ENCODE results near the gene ZNF765.

Gene ZNF765

GRCh38 chr19:53374288-53374687, 20.7 kb upstream of the ZNF765 start:
- Histone ChIP-seq H3K4me3 (ENCODE audit: insufficient read depth, low read length, poor library complexity, severe bottlenecking) (no peak overlapping the region), H3K9me2 (replicated peaks; ENCODE audit: insufficient read depth, low read length) (no peaks in the 10 kb centered on the region), H4K20me1 (ENCODE audit: low read depth, low read length) (no peaks in the 10 kb centered on the region), H3K9me3 (ENCODE audit: insufficient read depth, low read length) (no peaks in the 10 kb centered on the region), H3K79me2 (ENCODE audit: insufficient read depth, low read length) (peaks cover 13% of the 10 kb centered on the region; the same call in 1 of the 2 replicates), H3F3A (ENCODE audit: insufficient read depth) (no peaks in the 10 kb centered on the region), H2AFZ (ENCODE audit: low read depth, low read length, severe bottlenecking) (no peak overlapping the region), H3K4me2 (ENCODE audit: low read depth, low read length, poor library complexity, severe bottlenecking) (no peak overlapping the region), H3K36me3 (ENCODE audit: low read length) (peaks cover 32% of the 10 kb centered on the region), H3K27me3 (ENCODE audit: low read length) (no peaks in the 10 kb centered on the region), H3K27ac (ENCODE audit: low read depth, low read length) (no peak overlapping the region), H3K9ac (ENCODE audit: low read length) (no peak overlapping the region)
- TF ChIP-seq CTCF (IDR thresholded peaks at IDR 0.05; ENCODE audit: insufficient read depth, low read length, poor library complexity, severe bottlenecking) = no peak
- no peak for TF ChIP-seq EZH2phosphoT487 (conservative IDR thresholded peaks at IDR 0.05; ENCODE audit: low read length)

GRCh38 chr19:53374743-53375142, 20.2 kb upstream of the ZNF765 start:
- Histone ChIP-seq H3K79me2 (ENCODE audit: insufficient read depth, low read length) (peaks cover 12% of the 10 kb centered on the region; the same call in 1 of the 2 replicates), H3K27me3 (ENCODE audit: low read length) (no peaks in the 10 kb centered on the region), H2AFZ (ENCODE audit: low read depth, low read length, severe bottlenecking) (no peak overlapping the region), H3K36me3 (ENCODE audit: low read length) (peaks cover 37% of the 10 kb centered on the region), H3K4me3 (ENCODE audit: insufficient read depth, low read length, poor library complexity, severe bottlenecking) (no peak overlapping the region), H3K9me2 (replicated peaks; ENCODE audit: insufficient read depth, low read length) (no peaks in the 10 kb centered on the region), H3K27ac (ENCODE audit: low read depth, low read length) (no peak overlapping the region), H3F3A (ENCODE audit: insufficient read depth) (no peaks in the 10 kb centered on the region), H3K9me3 (ENCODE audit: insufficient read depth, low read length) (no peaks in the 10 kb centered on the region), H3K4me2 (ENCODE audit: low read depth, low read length, poor library complexity, severe bottlenecking) (no peak overlapping the region), H3K9ac (ENCODE audit: low read length) (no peak overlapping the region), H4K20me1 (ENCODE audit: low read depth, low read length) (no peaks in the 10 kb centered on the region)
- TF ChIP-seq EZH2phosphoT487 (conservative IDR thresholded peaks at IDR 0.05; ENCODE audit: low read length) (no peak), CTCF (IDR thresholded peaks at IDR 0.05; ENCODE audit: insufficient read depth, low read length, poor library complexity, severe bottlenecking) (no peak)

GRCh38 chr19:53381376-53381775, 13.6 kb upstream of the ZNF765 start:
- no peaks in the 10 kb centered on the region for H3K9me2 ChIP-seq (replicated peaks; ENCODE audit: insufficient read depth, low read length)
- no peaks in the 10 kb centered on the region for H3K79me2 ChIP-seq (ENCODE audit: insufficient read depth, low read length)
- H3F3A ChIP-seq (ENCODE audit: insufficient read depth) = no peaks in the 10 kb centered on the region
- H3K9me3 ChIP-seq (ENCODE audit: insufficient read depth, low read length) = peaks cover 57% of the 10 kb centered on the region; the same call in 1 of the 2 replicates
- TF ChIP-seq EZH2phosphoT487 (conservative IDR thresholded peaks at IDR 0.05; ENCODE audit: low read length) (no peak), CTCF (IDR thresholded peaks at IDR 0.05; ENCODE audit: insufficient read depth, low read length, poor library complexity, severe bottlenecking) (no peak)
- no peaks in the 10 kb centered on the region for H3K27me3 ChIP-seq (ENCODE audit: low read length)
- no peak overlapping the region for H3K4me3 ChIP-seq (ENCODE audit: insufficient read depth, low read length, poor library complexity, severe bottlenecking)
- no peak overlapping the region for H3K4me2 ChIP-seq (ENCODE audit: low read depth, low read length, poor library complexity, severe bottlenecking)
- H3K36me3 ChIP-seq (ENCODE audit: low read length) = peaks cover 88% of the 10 kb centered on the region
- no peak overlapping the region for H3K9ac ChIP-seq (ENCODE audit: low read length)
- H2AFZ ChIP-seq (ENCODE audit: low read depth, low read length, severe bottlenecking) = no peak overlapping the region
- H4K20me1 ChIP-seq (ENCODE audit: low read depth, low read length) = no peaks in the 10 kb centered on the region
- H3K27ac ChIP-seq (ENCODE audit: low read depth, low read length) = no peak overlapping the region
